Right cardiac atrium (tissue), 5 donors: ENCODE measurements around the gene ADCY7. TPM values are rescaled to one million over a fixed set of nuclear protein-coding genes. Genes with fewer than 3 reads are reported as not detected.
A peak's percentile ranks its signal among the peaks of the same experiment; 100 is the strongest.

Source experiments
- ATAC-seq, 2 donors: fragments of 200-7000 bp; cut with Tn5 transposase; one replicate each; pipeline versions ENCODE4 v1.8.0 to v1.9.1; 2020; ENCODE audit warnings: moderate library complexity in 2 of 2, mild to moderate bottlenecking in 1 of 2
- DNase-seq, 3 donors: peaks; one replicate each; pipeline ENCODE4 v3.0.0-alpha.2; 2020
- H3K27ac ChIP-seq: one replicate; pipeline ENCODE4 v1.5.1; 2013; ENCODE audit warnings: mild to moderate bottlenecking, low read length, control low read depth, moderate library complexity
- H3K27me3 ChIP-seq: one replicate; pipeline ENCODE4 v1.6.1; 2013; ENCODE audit not compliant: control insufficient read depth, insufficient read depth
- H3K4me1 ChIP-seq: one replicate; pipeline ENCODE4 v1.6.1; 2013; ENCODE audit warnings: low read length; ENCODE audit not compliant: control insufficient read depth, insufficient read depth
- H3K4me3 ChIP-seq: one replicate; pipeline ENCODE4 v1.5.1; 2013; ENCODE audit warnings: low read length, control low read depth
- H3K9me3 ChIP-seq: one replicate; pipeline ENCODE4 v1.6.1; 2013; ENCODE audit warnings: low read length; ENCODE audit not compliant: control insufficient read depth
- WGBS: extraction: QIAGEN DNeasy Blood & Tissue Kit; methylation state at CpG from one replicate; pipeline ENCODE4 v1.1.7; 2013; 5-methylcytosine and 5-hydroxymethylcytosine counted together
- intact Hi-C, 4 donors: fragments of 100-400 bp; cut with DNase I; formaldehyde crosslinking; loops; one replicate each; pipeline versions ENCODE4 v1.11.0 to v1.14.0; 2022 to 2023
- polyA plus RNA-seq: library from polyadenylated mRNA; stranded (reverse); fragments of 200-250 nt; gene quantifications from one replicate; pipeline ENCODE4 v1.2.3, GENCODE V29; 2013
- total RNA-seq, 4 donors: library from RNA; stranded (reverse); fragmentation: NEBNext Ultra II Directional; extraction: Animal tissue kit (Norgen Biotek cat#: 25700); gene quantifications; one replicate each; pipeline ENCODE4 v1.2.1, GENCODE V29; 2021
- donor health status: healthy with polysubstance abuse.
- donor health status: DM: no; HTN: yes; CAD: no.
- donor health status: DM: no; HTN: no; CAD: no.
- donor health status: DM: no; HTN: yes; CAD: no; lungs with severe emphysema.
- donor health status: DM: yes; HTN: yes; CAD: no.

ADCY7 gene
- total and polyA plus RNA-seq, 5 donors: 4.8 to 21.2 (median 17.6) TPM

- Histone ChIP-seq H3K4me3 (no peak overlapping the region), H3K9me3 (no peaks in the 10 kb centered on the region), H3K4me1 (no peaks in the 10 kb centered on the region), H3K27me3 (no peaks in the 10 kb centered on the region), H3K27ac (no peak overlapping the region)
- WGBS: 76% methylated on average over 9 of the region's 9 CpGs
- intact Hi-C loops: no loop called here
- DNase-seq: peak in 1 of 3 donors; percentile 53
- no peak for ATAC-seq
Observed at GRCh38 chr16:50261160-50261706, 5.1 kb upstream of the ADCY7 start.

GRCh38 chr16:50261707-50262235 lies 4.6 kb upstream of the ADCY7 start:
- ATAC-seq: peak; percentile 3 to 5
- no peaks in the 10 kb centered on the region for H3K9me3 ChIP-seq
- H3K4me3 ChIP-seq: no peak overlapping the region
- intact Hi-C loops: no loop called here
- peak in 1 of 3 donors; percentile 57 for DNase-seq
- no peaks in the 10 kb centered on the region for H3K4me1 ChIP-seq
- 45% methylated on average over 11 of the region's 11 CpGs for WGBS
- H3K27ac ChIP-seq: no peak overlapping the region
- no peaks in the 10 kb centered on the region for H3K27me3 ChIP-seq

- Histone ChIP-seq H3K4me1 (no peaks in the 10 kb centered on the region), H3K4me3 (no peak overlapping the region), H3K9me3 (no peaks in the 10 kb centered on the region), H3K27me3 (no peaks in the 10 kb centered on the region), H3K27ac (no peak overlapping the region)
- no peak for ATAC-seq
- 49% methylated on average over 16 of the region's 16 CpGs for WGBS
- intact Hi-C loops: no loop called here
- DNase-seq: peak in 2 of 3 donors; percentile 40 to 46
Observed at GRCh38 chr16:50263060-50263909, 3.1 kb upstream of the ADCY7 start.

GRCh38 chr16:50263940-50264929 lies 2.1 kb upstream of the ADCY7 start:
- H3K4me3 ChIP-seq: no peak overlapping the region
- WGBS: 80% methylated on average over 8 of the region's 8 CpGs
- no peaks in the 10 kb centered on the region for H3K9me3 ChIP-seq
- H3K27ac ChIP-seq: no peak overlapping the region
- ATAC-seq (no peak), DNase-seq (peak in 1 of 3 donors; percentile 2)
- H3K27me3 ChIP-seq: no peaks in the 10 kb centered on the region
- intact Hi-C loops: no loop called here
- H3K4me1 ChIP-seq: no peaks in the 10 kb centered on the region

GRCh38 chr16:50265260-50265659 lies 1.1 kb upstream of the ADCY7 start:
- H3K4me3 ChIP-seq: no peak overlapping the region
- intact Hi-C loops: no loop called here
- H3K27ac ChIP-seq: no peak overlapping the region
- DNase-seq (peak in 2 of 3 donors; percentile 50 to 58), ATAC-seq (no peak)
- no peaks in the 10 kb centered on the region for H3K9me3 ChIP-seq
- H3K27me3 ChIP-seq: no peaks in the 10 kb centered on the region
- no peaks in the 10 kb centered on the region for H3K4me1 ChIP-seq
- WGBS: 63% methylated on average over 2 of the region's 2 CpGs

GRCh38 chr16:50265716-50266336 lies 525 bp upstream of the ADCY7 start:
- H3K4me1 ChIP-seq: no peaks in the 10 kb centered on the region
- WGBS: 82% methylated on average over 10 of the region's 10 CpGs
- DNase-seq: peak in 2 of 3 donors; percentile 33 to 53
- H3K4me3 ChIP-seq: no peak overlapping the region
- ATAC-seq: no peak
- peak overlapping the region; percentile 39 for H3K27ac ChIP-seq
- H3K9me3 ChIP-seq: no peaks in the 10 kb centered on the region
- no peaks in the 10 kb centered on the region for H3K27me3 ChIP-seq
- intact Hi-C loops: no loop called here

GRCh38 chr16:50267151-50267631 lies 840 bp downstream of the ADCY7 start:
- Histone ChIP-seq H3K4me1 (no peaks in the 10 kb centered on the region), H3K4me3 (no peak overlapping the region), H3K9me3 (no peaks in the 10 kb centered on the region), H3K27ac (no peak overlapping the region), H3K27me3 (no peaks in the 10 kb centered on the region)
- ATAC-seq (no peak), DNase-seq (peak; percentile 7 to 61 (median 32))
- WGBS: 79% methylated on average over 8 of the region's 8 CpGs
- intact Hi-C loops: no loop called here

GRCh38 chr16:50267651-50268050 lies 1.3 kb downstream of the ADCY7 start:
- Histone ChIP-seq H3K4me3 (no peak overlapping the region), H3K27me3 (no peaks in the 10 kb centered on the region), H3K9me3 (no peaks in the 10 kb centered on the region), H3K27ac (no peak overlapping the region), H3K4me1 (no peaks in the 10 kb centered on the region)
- DNase-seq: peak; percentile 16 to 57 (median 38)
- intact Hi-C loops: no loop called here
- ATAC-seq: no peak
- 56% methylated on average over 3 of the region's 3 CpGs for WGBS

GRCh38 chr16:50268352-50268751 lies 2.0 kb downstream of the ADCY7 start:
- H3K9me3 ChIP-seq: no peaks in the 10 kb centered on the region
- H3K4me1 ChIP-seq: no peaks in the 10 kb centered on the region
- no peak overlapping the region for H3K27ac ChIP-seq
- intact Hi-C loops: no loop called here
- H3K4me3 ChIP-seq: no peak overlapping the region
- 89% methylated on average over 5 of the region's 5 CpGs for WGBS
- ATAC-seq (no peak), DNase-seq (peak in 1 of 3 donors; percentile 13)
- no peaks in the 10 kb centered on the region for H3K27me3 ChIP-seq

- H3K27me3 ChIP-seq: no peaks in the 10 kb centered on the region
- H3K27ac ChIP-seq: no peak overlapping the region
- no peaks in the 10 kb centered on the region for H3K9me3 ChIP-seq
- intact Hi-C loops: no loop called here
- H3K4me1 ChIP-seq: no peaks in the 10 kb centered on the region
- DNase-seq (peak; percentile 10 to 53 (median 35)), ATAC-seq (no peak)
- H3K4me3 ChIP-seq: no peak overlapping the region
- 95% methylated on average over 13 of the region's 13 CpGs for WGBS
Observed at GRCh38 chr16:50269061-50269705, 2.8 kb downstream of the ADCY7 start.
